Putamen (tissue), 1 donor: ENCODE measurements around the gene GUF1.
"Not testable (repeated sequence)": the region's sequence is repeated elsewhere in the genome, so short reads cannot be mapped to it uniquely, and the experiment has no call there.

Experiments
- DNase-seq: peaks from one replicate; pipeline ENCODE4 v3.0.0-alpha.2; 2016; ENCODE audit warnings: low spot score

GUF1 gene

DNA sequence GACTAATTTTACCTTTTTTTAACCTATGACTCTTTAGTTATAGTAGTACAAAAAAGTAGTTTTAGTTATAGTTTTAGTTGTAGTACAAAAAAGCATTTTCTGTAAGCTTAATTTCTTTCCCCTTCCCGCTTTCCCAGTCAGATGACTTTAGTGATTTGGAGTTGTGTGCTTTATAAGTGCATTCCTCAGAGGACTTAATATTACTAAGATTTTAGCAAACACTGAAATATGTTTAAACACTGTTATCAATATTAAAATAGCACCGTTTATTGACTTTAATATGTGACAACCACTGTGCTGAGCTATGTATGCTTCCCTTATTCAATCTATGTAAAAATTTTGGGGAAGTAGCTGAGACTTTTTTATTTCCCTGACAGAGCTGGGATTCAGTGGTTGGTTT, 22.8 kb downstream of the GUF1 start:
- DNase-seq = no peak

DNA sequence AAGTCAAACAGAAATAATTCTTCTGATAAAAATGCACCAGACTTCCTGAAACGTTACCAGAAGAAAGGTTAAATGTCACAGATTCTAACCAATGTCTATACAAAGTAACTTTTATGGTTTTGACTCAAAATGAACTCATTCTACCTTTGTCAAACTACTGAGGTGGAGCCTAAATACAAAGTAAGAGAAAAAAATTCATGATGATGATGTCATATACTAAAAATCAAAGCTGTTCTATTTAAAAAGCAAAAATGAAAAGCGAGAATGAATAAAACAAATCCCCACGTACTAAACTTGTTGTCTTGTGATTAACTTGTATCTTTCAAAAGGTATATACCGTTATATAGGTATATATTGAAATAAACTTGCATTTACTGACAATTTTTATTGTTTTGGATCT, 26.5 kb downstream of the GUF1 start:
- DNase-seq = no peak

DNA sequence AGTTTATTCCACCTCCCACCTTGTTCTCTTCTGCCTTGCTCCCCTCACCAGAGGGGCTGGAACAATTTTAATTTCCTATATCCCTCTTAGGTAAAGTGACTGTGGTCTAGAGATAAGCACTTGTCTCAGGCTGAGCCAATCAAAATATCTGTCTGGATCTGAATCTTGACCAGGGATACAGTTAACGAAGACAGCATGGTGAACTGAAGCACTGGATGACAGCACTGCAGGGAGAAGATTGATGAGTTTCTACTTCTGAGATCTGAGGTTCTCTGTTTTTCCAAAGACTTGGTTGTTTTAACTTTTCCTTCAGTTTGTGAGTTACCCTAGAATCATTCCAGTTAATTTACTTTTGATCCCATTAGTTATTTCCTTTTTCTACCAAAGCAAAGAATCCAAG, 34.9 kb downstream of the GUF1 start:
- no peak for DNase-seq

GRCh38 chr4:44716597-44716996, 38.4 kb downstream of the GUF1 start:
- DNase-seq = no peak

DNA sequence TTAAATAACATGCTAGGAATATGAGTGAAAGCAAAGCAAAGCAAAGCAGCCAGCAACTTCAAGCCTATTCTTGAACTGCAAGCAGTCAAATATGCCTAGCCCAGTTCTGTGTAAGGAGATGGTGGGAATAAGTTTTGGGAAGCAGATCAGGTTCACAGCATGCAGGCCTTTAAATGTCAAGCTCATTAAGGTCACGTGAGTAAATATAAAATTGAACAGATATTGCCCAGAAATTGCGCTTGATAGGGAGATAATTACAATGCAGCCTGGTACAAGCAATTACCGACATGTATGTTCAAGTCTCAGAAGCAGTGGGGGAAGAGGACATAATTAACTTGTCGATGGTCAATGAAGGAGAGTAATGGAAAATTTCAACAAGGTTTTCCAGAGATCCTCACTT, 42.2 kb downstream of the GUF1 start:
- DNase-seq = no peak

DNA sequence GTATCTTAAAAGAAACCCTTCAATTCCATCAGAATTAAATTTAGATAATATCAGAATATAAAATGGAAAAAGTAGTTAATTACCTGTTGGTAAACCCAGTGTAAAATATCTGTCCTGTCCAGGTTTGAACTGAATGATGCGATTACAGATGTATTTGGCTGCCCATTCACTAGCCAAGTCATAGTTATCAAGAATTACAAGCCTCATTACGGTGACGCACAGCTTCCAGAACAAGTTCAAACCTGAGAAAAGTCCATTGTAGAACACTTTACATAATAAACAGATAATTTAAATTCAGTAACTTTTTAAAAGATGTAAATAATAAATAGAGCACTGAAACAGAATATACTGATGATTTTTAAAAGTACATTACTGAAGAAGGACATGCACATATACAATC, 43.8 kb downstream of the GUF1 start:
- DNase-seq = no peak

GRCh38 chr4:44725166-44725565, 46.9 kb downstream of the GUF1 start:
- DNase-seq = no peak

DNA sequence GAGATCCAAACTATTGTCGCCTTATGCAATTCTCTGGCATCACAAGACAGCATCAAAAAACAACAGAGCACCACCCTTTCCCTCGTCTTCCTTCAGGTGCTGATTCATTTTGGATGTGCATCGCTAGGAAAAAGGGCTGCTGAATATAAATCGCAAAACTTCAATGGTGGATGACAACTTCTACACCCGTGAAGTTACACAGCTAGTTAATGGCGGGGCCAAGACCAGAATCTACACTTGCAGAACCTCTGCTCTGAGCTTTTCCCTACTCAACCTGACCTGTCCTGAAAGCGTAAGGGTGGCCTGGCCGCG, 47.5 kb downstream of the GUF1 start:
- DNase-seq = no peak

GRCh38 chr4:44726038-44726871, 48.0 kb downstream of the GUF1 start, which contains the start of gene GNPDA2:
Gene GNPDA2, minus strand, starts transcription at chr4:44726556. Its CDS starts 4,349 bp downstream, at chr4:44722207.
- DNase-seq = peak; percentile 90

DNA sequence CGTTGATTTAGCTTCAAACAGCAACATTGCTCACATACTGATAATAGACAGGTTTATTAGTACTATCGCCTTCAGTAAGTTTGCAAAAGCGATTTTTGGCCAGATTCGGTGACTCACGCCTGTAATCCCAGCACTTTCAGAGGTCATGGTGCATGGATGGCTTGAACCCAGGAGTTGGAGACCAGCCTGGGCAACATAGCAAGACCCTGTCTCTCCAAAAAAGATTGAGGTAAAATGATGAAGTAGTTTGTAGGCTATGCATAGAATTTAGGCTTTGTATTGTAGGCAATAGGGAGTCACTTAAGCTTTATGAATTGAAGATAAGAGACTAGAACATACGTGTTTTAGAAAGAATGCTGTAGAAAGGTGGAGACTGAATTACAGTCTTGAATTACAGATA, 49.3 kb downstream of the GUF1 start:
- no peak for DNase-seq

- DNase-seq = not testable (repeated sequence)
These were observed 50.5 kb downstream of the GUF1 start for GRCh38 chr4:44728694-44729093.

DNA sequence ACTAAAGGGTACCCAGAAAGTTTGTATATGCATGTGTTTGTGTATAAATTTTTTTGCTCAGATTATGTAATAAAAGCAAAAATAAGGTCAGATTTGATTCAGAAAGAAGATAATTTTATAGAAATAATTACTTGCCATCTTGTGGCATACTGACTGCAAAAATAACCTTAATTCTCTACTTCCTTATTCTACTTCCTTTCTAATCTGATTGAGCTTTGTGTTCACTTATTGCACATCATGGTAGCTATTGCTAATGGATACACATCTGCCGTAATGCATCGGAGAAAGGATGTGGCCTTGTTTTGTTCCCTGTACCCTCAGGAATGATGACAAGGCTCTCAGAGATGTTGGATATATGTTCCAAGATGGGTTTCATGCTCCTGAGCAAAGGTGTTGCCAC, 58.7 kb downstream of the GUF1 start:
- DNase-seq = no peak

DNA sequence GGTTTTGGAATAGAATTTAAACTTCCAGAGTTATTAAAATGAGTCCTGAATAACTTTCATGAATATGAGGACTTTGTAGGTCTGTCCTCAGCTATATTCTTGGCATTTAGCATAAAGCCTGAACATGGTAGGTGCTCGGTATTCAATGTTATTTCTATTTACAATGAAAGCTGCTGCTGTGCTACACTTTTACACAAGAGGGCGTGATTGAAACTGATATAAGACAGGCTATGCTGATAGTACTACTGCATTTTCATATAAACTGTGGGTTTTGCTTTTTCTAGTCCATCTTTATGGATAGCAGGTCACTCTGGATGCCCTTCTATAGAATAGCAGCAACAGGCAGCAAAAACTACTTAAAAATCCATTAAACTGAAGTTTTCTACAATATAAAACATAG, 60.4 kb downstream of the GUF1 start:
- no peak for DNase-seq

DNA sequence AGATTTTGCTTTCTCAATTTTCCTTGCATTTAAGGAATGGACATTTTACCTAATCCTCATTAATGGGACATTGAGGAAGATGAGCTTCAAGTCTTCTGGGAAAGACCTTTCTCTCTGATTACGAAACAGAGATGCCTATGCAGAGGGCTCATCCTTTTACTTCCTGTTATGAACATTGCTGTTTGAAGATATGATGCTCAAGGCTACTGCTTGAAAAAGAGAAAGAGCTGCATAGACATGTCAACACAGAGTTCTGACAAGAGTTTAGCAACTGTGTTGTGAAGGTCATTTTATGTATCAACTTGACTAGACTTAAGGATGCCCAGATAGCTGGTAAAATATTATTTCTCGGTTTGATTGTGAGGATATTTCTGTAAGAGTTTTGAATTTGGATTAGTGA, 62.0 kb downstream of the GUF1 start:
- DNase-seq = no peak
